Measurements from ENCODE around the gene THSD4.

GRCh38 chr15:71611553-71612396 lies 496.5 kb downstream of the THSD4 start:
- TF ChIP-seq CTCF (optimal IDR thresholded peaks at IDR 0.05 in 1 of 3, IDR thresholded peaks at IDR 0.05 in 1 of 3, conservative IDR thresholded peaks at IDR 0.05 in 1 of 3; ENCODE audit: extremely low read depth in 1 of 3, insufficient read depth in 2 of 3, low read length in 3 of 3) (no peak), EZH2 (IDR thresholded peaks at IDR 0.05; ENCODE audit: low read length) (no peak)
